HT1080 (cell line): ENCODE measurements around the gene CPA2. TPM values are rescaled to one million over a fixed set of nuclear protein-coding genes. Genes with fewer than 3 reads are reported as not detected.

Experiments used
- DNase-seq: peaks from one replicate; pipeline ENCODE4 v3.0.0-alpha.2; 2015; ENCODE audit warnings: low read depth
- total RNA-seq: library from RNA; depleted of rRNA; stranded (reverse); fragments of >200 nt; shearing (Covaris generic); gene quantifications from 2 replicates; pipeline ENCODE4 v1.2.3, GENCODE V29; 2014

CPA2 gene
- total RNA-seq, 1 experiment from 2014 or later = not detected

DNA sequence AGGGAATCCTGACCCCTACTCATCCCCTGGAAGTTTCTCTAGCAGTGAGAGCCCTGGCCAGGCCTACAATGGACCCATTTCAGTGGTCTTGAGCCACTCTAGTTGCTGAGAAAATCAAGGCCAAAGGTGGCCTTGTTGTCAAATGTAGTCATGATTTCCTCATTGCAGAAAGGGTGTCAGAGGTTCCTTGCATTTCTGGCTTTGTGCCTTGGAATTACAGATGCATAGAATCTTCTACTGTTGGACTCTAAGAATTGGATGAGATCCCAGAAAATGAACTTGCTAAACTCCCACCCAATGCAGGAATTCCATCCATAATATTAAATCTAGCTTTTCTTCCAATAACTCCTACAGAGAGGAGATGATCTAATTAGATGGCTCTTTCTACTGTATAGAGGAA, 12.2 kb downstream of the CPA2 start:
- DNase-seq = peak; percentile 55

DNA sequence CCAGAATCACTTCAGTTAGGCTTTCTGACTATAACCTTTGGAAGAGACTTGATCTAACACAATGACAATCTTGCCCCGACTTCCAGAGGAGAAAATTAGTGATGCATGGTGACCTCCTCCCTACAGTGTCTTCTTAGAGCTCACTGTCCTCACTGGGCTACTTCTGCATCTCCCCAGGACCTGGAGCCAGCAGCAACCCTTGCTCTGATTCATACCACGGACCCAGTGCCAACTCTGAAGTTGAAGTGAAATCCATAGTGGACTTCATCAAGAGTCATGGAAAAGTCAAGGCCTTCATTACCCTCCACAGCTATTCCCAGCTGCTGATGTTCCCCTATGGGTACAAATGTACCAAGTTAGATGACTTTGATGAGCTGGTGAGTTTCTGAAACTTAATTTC, 12.6 kb downstream of the CPA2 start:
- DNase-seq = no peak

DNA sequence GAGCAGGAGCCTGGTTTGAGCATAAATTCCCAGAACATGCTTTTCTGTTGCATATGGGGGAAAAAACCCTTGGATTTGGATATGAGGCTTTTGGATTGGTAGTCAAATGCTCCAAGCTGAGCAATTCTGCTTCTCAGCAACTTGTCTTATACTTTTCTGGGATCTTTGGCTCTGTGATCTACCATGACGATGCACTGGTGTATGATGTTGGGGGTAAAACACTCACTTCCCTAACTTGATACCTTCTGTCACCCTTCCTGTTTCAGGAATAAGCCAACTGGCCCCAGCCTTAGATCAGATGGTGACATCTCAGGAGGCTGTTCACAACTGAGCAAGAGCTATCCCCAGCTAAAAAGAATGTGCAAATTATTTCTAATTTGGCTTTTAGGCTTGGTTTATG, 13.2 kb downstream of the CPA2 start:
- DNase-seq = no peak

DNA sequence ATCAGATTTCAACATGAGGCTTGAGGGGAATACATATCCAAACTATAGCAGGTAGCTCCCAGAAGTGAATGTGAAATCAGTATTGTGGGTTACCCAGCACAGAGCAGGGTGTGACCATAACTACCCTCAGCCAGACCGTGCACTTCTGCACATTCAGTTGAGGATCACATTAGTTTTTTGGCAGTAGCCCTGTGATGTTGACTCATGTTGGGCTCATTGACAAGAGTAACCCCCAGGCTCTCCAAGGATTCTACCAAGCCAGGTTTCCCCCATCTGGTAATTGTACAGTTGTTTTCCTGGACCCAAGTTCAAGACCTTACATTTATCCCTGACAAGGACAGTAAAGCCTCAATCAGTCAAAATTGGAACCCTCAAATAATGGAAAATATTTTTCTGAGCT, 14.6 kb downstream of the CPA2 start:
- no peak for DNase-seq

DNA sequence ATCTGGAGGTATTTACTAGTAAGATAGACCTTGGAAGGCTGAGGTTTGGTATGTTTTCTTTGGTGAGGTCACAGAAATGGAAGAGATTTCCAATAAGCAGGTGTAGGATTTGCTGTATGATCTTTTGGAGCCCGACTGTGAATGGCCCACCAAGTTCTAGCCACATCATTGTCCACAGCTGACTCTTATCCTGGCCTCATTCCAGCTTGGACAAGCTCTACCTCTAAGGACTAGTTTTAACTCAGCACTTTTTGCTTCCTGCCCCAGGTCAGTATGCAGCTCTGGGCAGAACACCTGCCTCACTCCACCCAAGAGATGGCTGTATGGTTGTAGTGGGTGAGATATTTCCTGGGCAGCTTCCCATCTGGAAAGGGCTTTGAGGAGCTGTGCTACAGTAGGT, 20.2 kb downstream of the CPA2 start:
- DNase-seq = no peak

DNA sequence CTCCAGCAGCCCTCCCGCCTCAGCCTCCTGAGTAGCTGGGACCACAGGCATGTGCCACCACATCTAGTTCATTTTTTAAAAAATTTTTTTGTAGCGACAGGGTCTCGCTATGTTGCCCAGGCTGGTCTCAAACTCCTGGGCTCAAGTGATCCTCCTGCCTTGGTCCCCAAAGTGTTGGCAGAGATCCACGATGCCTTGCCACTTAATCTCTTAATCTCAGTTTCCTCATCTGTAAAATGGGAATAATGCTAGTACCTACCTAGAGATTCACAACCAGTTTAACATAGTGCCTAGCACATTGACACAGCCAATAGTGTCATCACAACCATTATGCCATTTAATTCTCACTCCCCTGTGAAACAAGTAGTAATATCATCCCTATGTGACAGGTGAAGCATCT, 21.5 kb downstream of the CPA2 start:
- DNase-seq = no peak

DNA sequence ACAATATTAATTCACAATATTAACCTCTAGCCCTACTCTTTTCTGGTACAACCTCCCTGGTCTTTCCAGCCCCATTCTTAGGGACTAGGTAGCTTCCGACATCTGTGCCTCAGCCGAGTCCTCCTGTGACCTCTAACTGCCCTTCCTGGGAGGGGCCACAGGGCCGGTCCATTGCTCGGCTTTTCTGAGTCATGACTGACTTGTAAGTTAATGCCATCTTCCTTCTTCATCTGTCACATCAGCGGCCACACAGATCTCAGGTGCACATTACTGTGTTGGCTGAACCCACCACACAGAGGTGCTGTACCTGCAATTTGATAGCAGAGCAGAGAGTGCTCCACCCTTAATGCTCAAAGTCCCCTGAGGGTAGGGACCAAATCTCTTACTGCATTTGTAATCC, 22.2 kb downstream of the CPA2 start:
- peak; percentile 53 for DNase-seq

DNA sequence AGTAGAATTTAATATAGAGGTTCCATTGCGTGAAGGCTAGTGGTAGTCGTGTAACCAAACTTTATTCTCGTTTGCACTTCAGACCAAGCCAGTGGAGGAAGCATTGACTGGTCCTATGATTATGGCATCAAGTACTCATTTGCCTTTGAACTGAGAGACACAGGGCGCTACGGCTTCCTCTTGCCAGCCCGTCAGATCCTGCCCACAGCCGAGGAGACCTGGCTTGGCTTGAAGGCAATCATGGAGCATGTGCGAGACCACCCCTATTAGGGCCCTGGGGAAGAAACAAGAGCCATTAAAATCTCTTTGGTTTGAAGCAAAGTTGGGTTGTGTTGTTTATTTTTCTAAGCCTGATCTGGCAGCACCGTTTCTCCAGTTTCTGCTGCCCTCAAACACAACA, 22.8 kb downstream of the CPA2 start:
- DNase-seq = no peak

DNA sequence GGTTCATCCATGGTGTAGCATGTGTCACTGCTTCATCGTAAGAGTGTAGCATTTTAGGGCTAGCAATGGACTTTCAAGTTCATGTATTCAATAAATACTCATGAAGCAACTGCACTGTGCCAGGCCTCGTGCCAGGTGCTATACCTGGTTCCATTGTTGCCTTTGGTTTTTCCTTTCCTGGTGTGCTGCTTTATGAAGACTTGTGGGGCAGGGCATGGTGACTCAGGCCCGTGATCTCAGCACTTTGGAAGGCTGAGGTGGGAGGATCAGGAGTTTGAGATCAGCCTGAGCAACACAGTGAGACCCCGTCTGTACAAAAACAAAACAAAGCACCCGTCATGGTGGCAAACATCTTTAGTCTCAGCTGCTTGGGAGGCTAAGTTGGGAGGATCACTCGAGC, 24.1 kb downstream of the CPA2 start:
- DNase-seq = peak; percentile 92

DNA sequence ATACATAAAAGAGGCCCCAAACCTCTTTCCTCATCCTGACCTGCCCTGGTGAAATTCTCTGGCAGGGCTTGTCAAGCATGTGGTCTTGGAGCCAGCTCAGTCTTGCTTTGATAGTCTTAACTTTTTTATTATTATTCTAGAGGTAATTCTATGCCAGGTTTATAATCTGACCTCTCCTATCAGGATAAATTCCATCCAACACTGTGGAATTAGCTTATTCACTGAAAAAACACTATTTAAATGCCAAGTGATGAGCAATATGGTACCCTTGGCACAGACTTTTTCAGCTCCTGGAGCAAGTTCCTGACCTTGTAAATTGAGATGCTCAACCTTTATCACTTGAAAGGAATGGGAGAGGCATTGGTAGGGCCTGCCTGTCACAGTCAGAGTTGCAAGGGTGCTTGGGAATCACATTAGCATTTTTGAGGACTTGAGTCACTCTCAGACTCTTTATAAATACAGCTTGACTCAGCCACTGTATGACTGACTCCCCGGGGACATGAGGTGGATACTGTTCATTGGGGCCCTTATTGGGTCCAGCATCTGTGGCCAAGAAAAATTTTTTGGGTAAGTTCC, 26.1 kb downstream of the CPA2 start, which contains the start of gene CPA4:
Gene CPA4 (plus strand): TSS at position 480 of the 576 bp plus-strand sequence. CDS start 20 bp downstream, at position 500.
- peak; percentile 99 for DNase-seq

DNA sequence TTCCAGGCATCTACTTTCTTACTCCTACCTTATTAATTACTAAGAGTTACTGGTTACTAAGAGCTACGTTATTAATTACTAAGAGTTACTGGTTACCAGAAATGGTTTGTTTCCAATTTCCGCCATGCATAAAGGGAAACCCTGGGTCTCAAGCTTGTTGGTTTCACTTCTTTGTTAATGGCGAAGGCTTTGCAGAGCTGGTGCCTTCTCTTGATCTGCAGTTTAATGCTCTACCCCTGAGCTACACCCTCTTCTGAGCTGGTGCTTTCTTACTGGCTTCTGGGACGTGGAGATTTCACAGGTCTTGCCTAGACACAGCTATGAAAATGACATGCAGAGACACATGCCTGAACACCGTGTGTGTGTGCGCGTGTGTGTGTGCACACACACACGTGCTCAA, 26.9 kb downstream of the CPA2 start:
- no peak for DNase-seq

DNA sequence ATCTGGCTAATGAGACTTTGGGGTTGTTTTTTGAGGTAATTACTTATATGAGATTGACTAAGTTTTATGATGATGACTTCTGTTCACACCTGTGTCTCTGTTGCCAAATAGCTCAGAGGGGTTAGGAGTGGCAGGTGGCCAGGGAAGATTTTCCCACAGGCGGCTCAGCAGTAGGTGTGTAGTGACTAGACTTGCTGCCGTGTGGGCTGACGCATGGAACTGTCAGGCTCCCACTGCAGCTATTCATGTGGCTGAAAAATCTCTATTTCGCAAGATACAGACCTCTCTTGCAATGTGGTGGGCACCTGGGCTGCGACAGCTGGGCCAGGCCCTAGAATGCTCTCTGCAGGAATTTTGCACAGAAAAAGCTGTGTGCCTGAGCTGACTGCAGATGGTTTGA, 27.7 kb downstream of the CPA2 start:
- no peak for DNase-seq

DNA sequence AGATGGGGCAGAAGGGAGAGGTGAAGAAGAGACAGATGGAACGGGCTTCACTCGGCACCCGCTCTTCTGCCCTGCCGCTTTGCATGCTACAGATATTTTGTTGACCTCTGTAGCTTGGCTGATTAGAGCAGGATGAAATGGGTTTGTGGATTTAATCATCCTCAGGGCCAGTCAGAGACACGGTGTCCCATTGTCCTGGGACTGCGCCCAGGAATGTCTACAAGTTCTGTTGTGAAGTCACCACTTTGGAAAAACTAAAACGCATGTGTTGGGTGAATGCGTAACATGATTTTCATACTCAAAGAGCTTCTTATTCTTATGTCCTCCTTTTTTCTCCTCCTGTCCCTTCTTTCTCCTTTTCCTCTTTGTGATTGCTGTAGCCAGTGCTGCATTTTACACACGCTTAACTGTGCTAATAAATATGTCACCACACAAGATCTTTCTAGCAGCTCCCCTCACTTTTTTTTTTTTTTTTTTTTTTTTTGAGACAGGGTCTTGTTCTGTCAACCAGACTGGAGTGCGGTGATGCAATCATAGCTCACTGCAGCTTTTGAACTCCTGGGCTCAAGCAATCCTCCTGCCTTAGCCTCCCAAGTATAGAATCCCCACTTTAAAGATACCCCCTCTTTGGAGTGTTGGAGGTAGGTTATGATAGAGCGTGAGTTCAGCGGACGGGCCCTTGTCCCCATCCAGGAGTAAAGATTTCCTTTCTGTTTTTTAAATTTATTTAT, 29.7 kb downstream of the CPA2 start:
- no peak for DNase-seq

DNA sequence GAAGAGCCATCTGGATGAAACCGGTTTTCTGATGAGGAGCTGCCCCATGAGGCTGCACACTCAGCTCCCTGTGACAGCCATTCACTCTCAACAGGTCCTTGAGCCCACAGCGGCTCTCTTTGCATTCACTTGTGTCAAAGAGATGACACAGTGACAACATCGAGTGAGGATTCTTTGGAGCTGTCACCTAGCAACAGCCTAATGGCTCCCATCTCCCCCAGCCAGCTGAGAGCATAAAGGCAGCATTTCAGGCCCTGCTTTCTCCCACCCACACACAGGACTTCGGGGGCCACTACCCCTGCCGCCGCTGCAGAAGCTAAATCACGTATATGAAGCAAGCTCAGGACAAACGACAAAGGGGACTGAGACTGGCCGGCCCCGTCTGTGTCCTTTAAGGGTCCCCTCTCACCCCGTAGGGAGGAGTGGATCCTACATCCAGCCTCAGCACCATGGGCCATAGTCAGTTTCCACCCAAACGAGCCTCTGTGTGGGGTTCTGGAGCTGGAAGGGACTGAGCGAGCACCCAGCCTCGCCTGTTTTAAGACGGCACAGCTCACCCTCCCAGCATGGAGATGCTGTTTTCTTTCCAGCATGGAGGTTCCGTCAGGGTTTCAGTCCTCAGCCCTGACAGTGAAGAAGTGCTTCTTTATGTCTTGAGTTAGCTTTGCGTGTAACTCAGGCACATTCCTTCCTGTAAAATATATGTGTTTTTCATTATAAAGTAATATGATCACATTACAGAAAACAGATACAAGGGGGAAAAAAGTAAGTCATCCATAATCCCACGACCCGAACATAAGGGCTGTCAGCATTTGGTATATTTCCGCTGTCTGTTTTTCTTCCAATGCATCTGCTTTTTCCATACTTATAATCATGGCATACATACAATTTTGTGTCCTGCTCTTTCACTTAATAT, 31.2 kb downstream of the CPA2 start:
- DNase-seq = no peak

DNA sequence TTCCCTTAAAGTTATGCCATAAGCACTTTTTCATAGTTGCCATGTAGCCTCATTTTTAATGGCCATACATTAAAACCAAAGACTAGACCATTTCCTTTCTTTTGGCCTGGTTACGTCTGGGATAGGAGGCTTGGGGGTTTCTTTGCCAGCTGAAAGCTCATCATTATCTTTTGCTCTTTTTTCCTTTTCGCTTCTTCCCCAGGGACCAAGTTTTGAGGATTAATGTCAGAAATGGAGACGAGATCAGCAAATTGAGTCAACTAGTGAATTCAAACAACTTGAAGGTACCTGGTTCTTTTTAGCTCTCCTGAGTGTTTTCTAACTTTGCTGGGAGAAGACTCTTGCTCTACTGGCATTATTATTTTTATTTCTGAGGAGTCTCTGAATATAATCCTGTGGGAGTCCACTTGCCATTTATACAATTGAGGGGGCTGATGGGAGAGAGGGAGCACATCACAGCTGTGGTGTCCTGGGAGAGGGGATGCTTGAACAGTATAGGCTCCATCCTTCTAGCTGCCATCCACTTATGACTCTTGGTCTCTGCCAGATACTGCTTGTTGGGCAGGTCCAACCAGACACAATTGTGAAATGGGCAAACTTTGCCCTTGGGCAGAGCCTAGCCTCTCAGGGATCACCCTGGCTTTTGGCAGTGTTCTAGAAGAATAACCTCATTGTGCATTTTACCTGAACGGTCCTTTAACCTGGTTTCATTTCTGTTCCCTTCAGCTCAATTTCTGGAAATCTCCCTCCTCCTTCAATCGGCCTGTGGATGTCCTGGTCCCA, 32.1 kb downstream of the CPA2 start:
- DNase-seq = no peak

DNA sequence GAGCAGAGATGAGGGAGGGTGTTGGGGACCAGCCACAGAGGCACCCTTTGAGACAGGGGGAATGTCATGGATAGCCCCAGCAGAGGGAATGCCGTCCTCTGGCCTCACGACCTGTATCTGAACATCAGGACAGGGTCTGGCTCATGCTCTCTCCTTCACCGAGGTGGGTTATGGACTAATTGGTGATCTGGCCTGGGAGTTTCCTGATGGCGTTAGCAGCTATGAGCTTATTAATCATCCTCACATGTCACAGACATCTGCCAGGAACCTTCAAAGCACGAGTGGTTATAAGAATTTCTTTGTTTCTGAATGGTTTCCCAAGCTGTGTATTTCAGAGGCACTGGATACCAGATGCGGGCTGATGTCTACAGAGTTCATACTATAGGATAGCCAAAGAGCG, 33.2 kb downstream of the CPA2 start:
- no peak for DNase-seq

DNA sequence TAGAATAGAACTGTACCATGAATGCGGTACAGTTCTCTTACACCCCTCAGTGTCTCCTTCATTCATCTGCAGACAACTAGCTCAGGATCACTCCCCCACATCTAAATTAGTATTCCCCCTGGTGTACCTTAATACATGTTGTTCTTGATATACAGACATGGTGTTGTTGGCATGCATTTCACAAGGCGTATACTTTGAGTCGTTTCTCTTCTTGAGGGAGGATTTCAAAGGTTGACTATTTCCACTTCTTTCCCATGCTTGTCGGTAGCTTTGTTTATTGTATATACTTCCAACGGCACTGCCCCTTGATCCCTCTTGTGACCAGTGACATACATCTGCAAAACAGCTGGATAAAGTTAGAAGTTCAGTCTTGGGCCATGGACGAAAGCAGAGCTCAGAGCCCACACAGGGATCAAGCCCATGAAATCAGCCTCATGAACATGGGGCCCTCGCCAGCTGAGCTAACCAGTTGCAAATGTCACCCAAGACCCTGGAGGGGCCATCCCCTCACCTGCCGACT, 34.9 kb downstream of the CPA2 start:
- no peak for DNase-seq

DNA sequence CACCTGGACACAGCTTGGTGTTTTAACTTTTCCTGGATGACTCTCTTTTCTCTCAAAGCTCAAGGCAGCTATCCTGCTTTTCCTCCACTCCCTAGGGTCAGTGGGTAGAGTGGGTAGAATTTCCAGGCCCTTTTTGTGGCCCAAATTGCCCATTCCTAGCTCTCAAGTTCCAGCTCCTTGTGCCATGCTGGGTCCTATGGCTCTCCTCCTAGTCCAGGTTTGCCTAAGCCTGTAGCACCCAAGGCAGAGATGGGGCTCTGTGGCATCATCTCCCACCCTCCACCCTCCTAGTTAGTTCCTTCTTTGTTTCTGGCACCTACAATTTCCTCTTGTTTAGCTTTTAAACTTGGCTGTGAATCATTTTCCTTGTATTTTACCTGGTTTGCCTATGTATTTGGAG, 36.0 kb downstream of the CPA2 start:
- no peak for DNase-seq

DNA sequence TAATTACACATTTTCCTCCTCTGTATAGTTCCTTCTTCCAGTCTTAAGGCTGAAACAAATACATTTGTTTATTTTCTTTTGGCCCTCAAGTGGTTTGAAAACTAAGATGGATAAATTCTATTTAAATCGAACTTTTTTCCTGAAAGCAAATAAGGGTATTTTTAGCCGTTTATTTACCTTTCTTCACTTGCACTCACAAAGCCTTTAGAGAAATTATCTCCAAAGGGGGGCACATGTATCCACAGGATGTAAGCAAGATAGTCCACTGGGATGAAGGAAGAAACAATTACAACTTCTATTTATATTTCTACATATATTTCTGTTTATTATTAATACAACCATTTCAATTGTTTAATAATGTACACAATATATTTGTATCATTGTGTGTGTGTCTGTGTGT, 36.5 kb downstream of the CPA2 start:
- no peak for DNase-seq

DNA sequence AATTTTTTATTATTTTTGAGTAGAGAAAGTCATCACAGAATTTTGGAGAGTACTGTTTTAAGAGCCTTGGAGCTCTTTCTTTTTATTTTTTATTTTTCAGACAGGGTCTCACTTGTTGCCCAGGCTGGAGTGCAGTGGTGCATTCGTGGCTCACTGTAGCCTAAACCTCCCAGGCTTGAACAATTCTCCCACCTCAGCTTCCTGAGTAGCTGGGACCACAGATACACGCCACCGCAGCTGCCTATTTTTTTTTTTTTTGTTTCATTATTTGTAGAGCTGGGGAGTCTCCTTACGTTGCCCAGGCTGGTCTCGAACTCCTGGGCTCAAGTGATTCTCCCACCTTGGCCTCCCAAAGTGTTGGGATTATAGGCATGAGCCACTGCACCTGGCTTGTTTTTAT, 36.9 kb downstream of the CPA2 start:
- DNase-seq = no peak

DNA sequence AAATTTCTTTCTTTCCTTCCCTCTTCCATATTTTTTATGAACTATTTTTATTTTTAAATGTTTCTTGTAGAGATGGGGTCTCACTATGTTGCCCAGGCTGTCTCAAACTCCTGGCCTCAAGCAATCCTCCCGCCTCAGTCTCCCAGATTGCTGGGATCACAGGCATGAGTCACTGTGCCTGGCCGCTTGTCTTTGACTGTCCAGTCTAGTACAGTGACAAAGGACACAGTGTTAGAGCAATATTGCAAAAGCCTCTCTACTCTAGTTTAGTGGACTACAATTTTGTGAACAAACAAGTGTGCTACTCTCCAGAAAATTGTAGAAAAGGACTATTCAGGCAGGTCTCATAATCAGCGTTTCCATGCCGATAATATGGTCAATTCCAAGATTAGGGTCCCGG, 37.3 kb downstream of the CPA2 start:
- DNase-seq = no peak
